ENCODE data around the gene BCAT1. TPM values are rescaled to one million over a fixed set of nuclear protein-coding genes. Genes with fewer than 3 reads are reported as not detected.

Gene BCAT1
- total RNA-seq, 2 experiments from 2014 or later: 27.9 to 40.0 TPM

DNA sequence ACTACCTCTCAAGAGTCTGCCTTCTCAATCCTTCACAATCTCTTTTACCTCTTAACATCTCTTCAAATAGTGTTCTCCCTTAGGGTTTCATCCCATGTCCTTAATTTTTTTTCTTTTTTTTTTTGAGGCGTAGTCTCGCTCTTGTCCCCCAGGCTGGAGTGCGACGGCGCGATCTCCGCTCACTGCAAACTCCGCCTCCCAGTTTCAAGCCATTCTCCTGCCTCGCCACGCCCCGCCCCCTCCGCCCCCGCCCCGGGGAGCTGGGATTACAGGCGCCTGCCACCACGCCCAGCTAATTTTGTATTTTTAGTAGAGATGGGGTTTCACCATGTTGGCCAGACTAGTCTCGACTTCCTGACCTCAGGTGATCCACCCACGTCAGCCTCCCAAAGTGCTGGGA, 7.0 kb upstream of the BCAT1 start:
- peaks cover 1% of the 10 kb centered on the region for H3K9me3 Mint-ChIP-seq (ENCODE audit: low read depth)
- ChIA-PET POLR2A (interaction anchor here (0.6 to 0.7 kb wide), 2 partner anchors 9 to 56 kb away, joined by 5 to 9 read pairs; no protein-coding TSS in a partner anchor), CTCF (interaction anchor here (0.7 to 1.3 kb wide), 2 partner anchors 17 to 55 kb away, joined by 3 to 5 read pairs; no protein-coding TSS in a partner anchor)
- intact Hi-C loops (cut with DNase I, micrococcal nuclease): loop anchor here in 1 of 2 experiments (1.0 to 10.0 kb wide), 2 partner anchors 117 to 231 kb away; no protein-coding TSS in a partner anchor
- DNase-seq: no peak
- H3K4me1 Mint-ChIP-seq: peaks cover 42% of the 10 kb centered on the region
- no peak for ATAC-seq
- no peak overlapping the region for H3K27ac Mint-ChIP-seq
- H3K4me3 Mint-ChIP-seq: no peak overlapping the region
- H3K36me3 Mint-ChIP-seq (ENCODE audit: low read depth): no peaks in the 10 kb centered on the region
- H3K27me3 Mint-ChIP-seq: peaks cover 26% of the 10 kb centered on the region

DNA sequence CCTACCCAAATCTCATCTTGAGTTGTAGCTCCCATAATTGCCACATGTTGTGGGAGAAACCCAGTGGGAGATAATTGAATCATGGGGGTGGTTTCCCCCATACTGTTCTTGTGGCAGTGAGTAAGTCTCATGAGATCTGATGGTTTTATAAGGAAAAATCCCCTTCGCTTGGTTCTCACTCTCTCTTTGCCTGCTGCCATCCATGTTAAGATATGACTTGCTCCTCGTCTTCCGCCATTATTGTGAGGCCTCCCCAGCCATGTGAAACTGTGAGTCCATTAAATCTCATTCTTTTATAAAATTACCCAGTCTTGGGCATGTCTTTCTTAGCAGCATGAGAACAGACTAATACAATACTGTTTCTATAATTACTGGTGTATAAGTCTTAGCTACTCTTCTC, 6.5 kb upstream of the BCAT1 start:
- H3K27ac Mint-ChIP-seq: no peak overlapping the region
- CTCF ChIA-PET: interaction anchor here (0.7 to 0.9 kb wide), 2 partner anchors 17 to 103 kb away, joined by 3 to 5 read pairs; no protein-coding TSS in a partner anchor
- POLR2A ChIA-PET: interaction anchor here (0.6 to 0.9 kb wide), 3 partner anchors 9 to 115 kb away, joined by 4 to 9 read pairs (median 5); no protein-coding TSS in a partner anchor
- H3K4me1 Mint-ChIP-seq: peaks cover 41% of the 10 kb centered on the region
- H3K36me3 Mint-ChIP-seq (ENCODE audit: low read depth): no peaks in the 10 kb centered on the region
- H3K9me3 Mint-ChIP-seq (ENCODE audit: low read depth): peaks cover 1% of the 10 kb centered on the region
- DNase-seq (peak; percentile 46), ATAC-seq (peak; percentile 72)
- intact Hi-C loops (cut with DNase I, micrococcal nuclease): loop anchor here in 1 of 2 experiments (1.0 to 10.0 kb wide), 2 partner anchors 116 to 231 kb away; no protein-coding TSS in a partner anchor
- no peak overlapping the region for H3K4me3 Mint-ChIP-seq
- peaks cover 30% of the 10 kb centered on the region for H3K27me3 Mint-ChIP-seq

DNA sequence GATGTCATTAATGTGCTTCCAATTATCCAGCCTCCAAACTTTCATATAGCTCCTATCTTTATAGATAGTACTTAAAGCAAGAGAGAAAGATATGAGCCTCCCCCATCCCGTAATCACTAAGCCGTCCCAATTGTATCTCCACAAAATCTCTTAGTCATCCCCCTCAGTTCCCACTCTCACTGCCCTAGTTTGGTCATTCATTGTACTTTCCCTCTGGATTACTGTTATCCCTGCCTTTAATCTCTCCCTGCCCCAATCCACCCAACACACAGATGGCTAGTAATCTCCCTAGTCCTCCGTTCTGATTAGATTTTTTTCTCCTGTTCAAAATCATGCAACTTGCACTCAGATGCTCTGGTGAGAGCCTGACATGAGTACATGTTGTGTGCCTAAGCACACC, 5.4 kb upstream of the BCAT1 start:
- Mint-ChIP-seq H3K36me3 (ENCODE audit: low read depth) (no peaks in the 10 kb centered on the region), H3K4me3 (no peak overlapping the region), H3K27ac (no peak overlapping the region), H3K4me1 (peaks cover 37% of the 10 kb centered on the region), H3K27me3 (peaks cover 34% of the 10 kb centered on the region), H3K9me3 (ENCODE audit: low read depth) (peaks cover 1% of the 10 kb centered on the region)
- DNase-seq: no peak
- intact Hi-C loops (cut with DNase I, micrococcal nuclease): loop anchor here in 1 of 2 experiments (10.0 kb wide), 1 partner anchor 229 kb away; no protein-coding TSS in a partner anchor
- ATAC-seq: no peak
- POLR2A ChIA-PET: no interaction called here
- CTCF ChIA-PET: no interaction called here

DNA sequence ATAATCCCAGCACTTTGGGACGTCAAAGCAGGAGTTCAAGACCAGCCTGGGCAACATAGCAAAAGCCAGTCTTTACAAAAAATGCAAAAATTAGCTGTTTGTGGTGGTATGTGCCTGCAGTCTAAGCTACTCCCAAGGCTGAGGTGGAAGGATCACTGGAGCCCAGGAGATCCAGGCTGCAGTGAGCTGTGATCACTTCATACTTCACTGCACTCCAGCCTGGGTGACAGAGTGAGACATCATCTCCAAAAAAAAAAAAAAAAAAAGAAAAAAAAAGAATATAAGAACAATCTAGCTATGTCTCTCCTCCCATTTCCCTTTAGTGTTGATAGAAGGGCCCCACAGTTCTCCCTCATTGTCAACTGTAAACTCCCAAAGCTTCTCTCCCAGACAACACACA, 3.5 kb upstream of the BCAT1 start:
- CTCF ChIA-PET: interaction anchor here (0.5 to 1.0 kb wide), 4 partner anchors 12 to 100 kb away, joined by 3 read pairs; no protein-coding TSS in a partner anchor
- Mint-ChIP-seq H3K27ac (no peak overlapping the region), H3K4me3 (no peak overlapping the region), H3K27me3 (peaks cover 31% of the 10 kb centered on the region), H3K36me3 (ENCODE audit: low read depth) (no peaks in the 10 kb centered on the region), H3K9me3 (ENCODE audit: low read depth) (peaks cover 1% of the 10 kb centered on the region), H3K4me1 (peaks cover 51% of the 10 kb centered on the region)
- DNase-seq (no peak), ATAC-seq (no peak)
- POLR2A ChIA-PET: no interaction called here
- intact Hi-C loops (cut with DNase I, micrococcal nuclease): loop anchor here in 1 of 2 experiments (10.0 kb wide), 1 partner anchor 228 kb away; no protein-coding TSS in a partner anchor

DNA sequence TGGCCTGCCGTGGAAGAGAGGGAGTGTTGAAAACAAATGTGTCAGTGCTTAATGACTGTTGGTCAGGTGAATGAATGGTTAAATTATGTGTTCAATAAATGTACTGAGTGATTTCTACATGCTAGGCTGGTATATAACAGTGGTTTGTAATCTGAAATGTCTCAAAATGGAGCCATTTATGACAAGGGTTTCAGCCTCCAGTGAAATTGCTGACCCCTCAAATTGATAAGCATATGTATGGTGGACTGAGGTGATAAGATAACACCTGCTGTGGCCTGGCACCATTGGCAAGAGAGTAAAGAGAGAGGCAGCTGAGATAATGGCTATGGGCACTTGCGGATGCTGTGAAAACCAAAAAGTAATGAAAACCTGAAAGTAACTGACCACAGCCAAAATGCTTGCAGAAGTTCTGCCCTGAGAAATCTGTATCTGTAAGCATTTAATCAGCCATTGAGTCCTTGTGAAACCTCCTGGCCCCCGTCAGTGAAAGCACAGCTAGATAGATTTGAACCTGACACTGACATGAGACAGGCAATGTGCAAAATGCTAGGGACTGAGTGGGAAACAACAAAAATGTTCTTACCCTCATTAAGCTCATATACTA, 1.4 kb upstream of the BCAT1 start:
- CTCF ChIA-PET: interaction anchor here (0.9 kb wide), 1 partner anchor 136 kb away, joined by 3 read pairs; no protein-coding TSS in a partner anchor
- POLR2A ChIA-PET: no interaction called here
- peaks cover 1% of the 10 kb centered on the region for H3K9me3 Mint-ChIP-seq (ENCODE audit: low read depth)
- DNase-seq: no peak
- H3K27ac Mint-ChIP-seq: no peak overlapping the region
- H3K27me3 Mint-ChIP-seq: peaks cover 45% of the 10 kb centered on the region
- H3K36me3 Mint-ChIP-seq (ENCODE audit: low read depth): peaks cover 4% of the 10 kb centered on the region
- intact Hi-C loops (cut with DNase I, micrococcal nuclease): loop anchor here in 1 of 2 experiments (10.0 kb wide), 1 partner anchor 226 kb away; no protein-coding TSS in a partner anchor
- H3K4me1 Mint-ChIP-seq: peaks cover 60% of the 10 kb centered on the region
- ATAC-seq: no peak
- no peak overlapping the region for H3K4me3 Mint-ChIP-seq

DNA sequence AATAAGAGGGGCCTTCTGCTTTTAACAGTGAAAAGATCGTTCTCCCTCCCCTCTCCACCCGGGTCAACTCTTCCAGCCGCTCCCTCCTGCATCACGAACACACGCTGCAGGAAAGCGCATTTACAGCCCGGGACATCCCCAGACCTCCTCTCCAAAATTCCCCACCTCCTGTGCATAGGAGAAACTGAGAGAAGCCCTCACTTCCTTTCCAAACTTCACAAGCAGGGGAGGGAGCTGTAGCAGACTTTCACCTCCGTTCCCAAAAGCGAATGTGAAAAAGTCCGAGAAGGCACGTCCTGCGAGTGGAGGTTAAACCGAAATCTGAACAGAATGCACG, 513 bp downstream of the BCAT1 start:
- peaks cover 17% of the 10 kb centered on the region for H3K36me3 Mint-ChIP-seq (ENCODE audit: low read depth)
- CTCF ChIA-PET: interaction anchor here (0.7 to 2.0 kb wide), 3 partner anchors 10 to 134 kb away, joined by 4 to 9 read pairs (median 4); no protein-coding TSS in a partner anchor
- H3K4me1 Mint-ChIP-seq: peaks cover 59% of the 10 kb centered on the region
- POLR2A ChIA-PET: interaction anchor here (0.6 to 0.7 kb wide), 2 partner anchors 40 to 119 kb away, joined by 3 read pairs; no protein-coding TSS in a partner anchor
- H3K27me3 Mint-ChIP-seq: peaks cover 48% of the 10 kb centered on the region
- peak; percentile 54 for DNase-seq
- peak; percentile 62 for ATAC-seq
- H3K9me3 Mint-ChIP-seq (ENCODE audit: low read depth): no peaks in the 10 kb centered on the region
- H3K27ac Mint-ChIP-seq: peak overlapping the region; percentile 91
- H3K4me3 Mint-ChIP-seq: peak overlapping the region; percentile 74
- intact Hi-C loops (cut with DNase I, micrococcal nuclease): loop anchor here (1.0 to 5.0 kb wide), 7 partner anchors 27 to 109 kb away; a partner anchor contains a TSS

DNA sequence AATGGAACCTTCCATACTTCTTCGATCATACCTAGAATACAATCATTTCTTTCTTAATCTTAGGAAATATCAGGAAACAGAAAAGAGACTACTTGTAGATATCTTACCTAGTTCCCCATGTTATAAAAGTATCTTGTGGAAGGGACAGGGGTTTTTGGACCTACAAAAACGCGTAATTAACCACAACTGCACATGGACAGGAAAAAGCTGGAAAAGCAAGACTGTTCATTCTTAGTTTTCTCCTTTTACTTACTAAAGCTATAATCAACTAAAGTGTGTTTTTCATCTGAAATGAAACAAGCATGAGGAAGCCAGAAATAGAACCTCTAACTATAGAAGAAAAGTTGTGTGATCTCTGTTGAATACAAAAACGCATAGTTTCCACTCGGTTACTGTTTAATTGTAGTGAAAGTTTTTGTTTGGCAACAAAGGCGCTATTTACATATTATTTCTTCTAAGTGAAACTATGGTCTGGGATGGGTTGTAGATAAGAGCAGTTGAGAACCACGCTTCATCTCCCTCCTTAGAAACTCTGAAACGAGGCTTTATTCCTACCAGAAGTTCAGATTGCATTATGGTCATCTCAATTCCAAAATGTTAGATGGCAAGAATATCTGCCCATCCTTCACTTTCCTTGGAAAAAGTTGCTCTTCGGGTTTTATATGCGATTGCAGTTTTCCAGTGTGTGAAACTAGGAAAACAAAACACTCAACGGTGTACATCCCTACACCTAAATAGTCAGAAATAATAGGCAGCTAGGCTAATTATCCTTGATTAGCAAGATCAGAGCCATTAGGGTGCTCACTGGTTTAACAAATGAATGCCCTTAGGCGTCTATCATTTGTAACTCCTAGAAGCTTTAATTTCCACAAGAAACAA, 1.1 kb downstream of the BCAT1 start:
- ChIA-PET CTCF (interaction anchor here (0.8 to 3.1 kb wide), 5 partner anchors 11 to 133 kb away, joined by 3 to 9 read pairs (median 4); no protein-coding TSS in a partner anchor), POLR2A (interaction anchor here (1.7 kb wide), 1 partner anchor 28 kb away, joined by 5 read pairs; no protein-coding TSS in a partner anchor)
- intact Hi-C loops (cut with DNase I, micrococcal nuclease): loop anchor here (1.0 to 5.0 kb wide), 7 partner anchors 26 to 108 kb away; a partner anchor contains a TSS
- DNase-seq (no peak), ATAC-seq (peak; percentile 28)
- H3K4me1 Mint-ChIP-seq: peaks cover 59% of the 10 kb centered on the region
- peaks cover 17% of the 10 kb centered on the region for H3K36me3 Mint-ChIP-seq (ENCODE audit: low read depth)
- H3K27ac Mint-ChIP-seq: peak overlapping the region; percentile 91
- H3K4me3 Mint-ChIP-seq: peak overlapping the region; percentile 74
- no peaks in the 10 kb centered on the region for H3K9me3 Mint-ChIP-seq (ENCODE audit: low read depth)
- peaks cover 42% of the 10 kb centered on the region for H3K27me3 Mint-ChIP-seq

DNA sequence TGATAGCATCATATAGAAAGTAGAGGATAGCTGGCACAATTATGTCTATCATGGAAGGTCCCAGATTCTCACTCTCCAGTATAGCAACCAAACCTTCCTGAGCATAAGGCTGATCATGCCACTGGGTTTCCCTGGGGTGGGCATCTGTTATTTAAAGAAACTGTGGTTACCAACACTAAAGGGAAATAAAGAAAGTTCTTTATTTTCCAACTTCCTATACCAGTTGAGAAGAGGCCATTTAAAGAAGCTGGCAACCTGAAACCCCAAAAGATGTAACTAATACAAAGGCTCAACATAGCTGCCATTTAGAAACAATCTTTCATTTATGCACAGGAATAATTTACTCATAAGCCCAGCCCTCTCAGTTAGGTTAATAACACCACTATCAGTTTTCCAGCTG, 3.1 kb downstream of the BCAT1 start:
- H3K27me3 Mint-ChIP-seq: peaks cover 47% of the 10 kb centered on the region
- H3K27ac Mint-ChIP-seq: no peak overlapping the region

DNA sequence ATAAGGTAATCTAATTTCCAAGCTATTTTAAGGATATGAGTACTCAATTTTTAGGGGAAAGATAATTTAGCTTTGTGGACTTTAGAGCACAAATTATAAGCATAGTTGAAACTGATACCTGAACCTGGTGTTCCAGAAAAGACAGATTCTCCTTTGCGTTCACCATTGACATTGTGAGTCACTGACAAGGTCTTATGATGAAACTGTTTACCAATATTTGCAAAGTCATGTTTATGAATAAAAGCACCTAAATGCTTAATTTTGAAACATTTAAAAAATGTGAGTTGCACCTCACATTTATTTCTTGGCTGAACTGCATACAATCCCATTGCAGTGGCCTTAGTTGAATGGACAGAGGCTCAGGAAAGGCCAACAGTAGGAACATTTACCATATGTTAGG, 3.9 kb downstream of the BCAT1 start:
- no peak overlapping the region for H3K4me3 Mint-ChIP-seq
- no peak for ATAC-seq
- peaks cover 17% of the 10 kb centered on the region for H3K36me3 Mint-ChIP-seq (ENCODE audit: low read depth)
- no peak overlapping the region for H3K27ac Mint-ChIP-seq
- CTCF ChIA-PET: interaction anchor here (0.9 to 3.1 kb wide), 2 partner anchors 44 to 91 kb away, joined by 3 to 8 read pairs; no protein-coding TSS in a partner anchor
- H3K4me1 Mint-ChIP-seq: peaks cover 49% of the 10 kb centered on the region
- intact Hi-C loops (cut with DNase I, micrococcal nuclease): loop anchor here in 1 of 2 experiments (5.0 kb wide), 2 partner anchors 93 to 107 kb away; a partner anchor contains a TSS
- DNase-seq: no peak
- peaks cover 40% of the 10 kb centered on the region for H3K27me3 Mint-ChIP-seq
- POLR2A ChIA-PET: no interaction called here
- no peaks in the 10 kb centered on the region for H3K9me3 Mint-ChIP-seq (ENCODE audit: low read depth)

More for the DNA sequence above, 3.1 kb downstream of the BCAT1 start:
- DNase-seq (no peak), ATAC-seq (no peak)
- no peaks in the 10 kb centered on the region for H3K9me3 Mint-ChIP-seq (ENCODE audit: low read depth)
- no peak overlapping the region for H3K4me3 Mint-ChIP-seq
- POLR2A ChIA-PET: interaction anchor here (1.7 kb wide), 1 partner anchor 26 kb away, joined by 5 read pairs; no protein-coding TSS in a partner anchor
- CTCF ChIA-PET: interaction anchor here (1.3 to 3.1 kb wide), 2 partner anchors 45 to 219 kb away, joined by 5 to 8 read pairs; no protein-coding TSS in a partner anchor
- peaks cover 52% of the 10 kb centered on the region for H3K4me1 Mint-ChIP-seq
- intact Hi-C loops (cut with DNase I, micrococcal nuclease): loop anchor here in 1 of 2 experiments (5.0 kb wide), 2 partner anchors 94 to 106 kb away; a partner anchor contains a TSS
- H3K36me3 Mint-ChIP-seq (ENCODE audit: low read depth): peaks cover 17% of the 10 kb centered on the region

DNA sequence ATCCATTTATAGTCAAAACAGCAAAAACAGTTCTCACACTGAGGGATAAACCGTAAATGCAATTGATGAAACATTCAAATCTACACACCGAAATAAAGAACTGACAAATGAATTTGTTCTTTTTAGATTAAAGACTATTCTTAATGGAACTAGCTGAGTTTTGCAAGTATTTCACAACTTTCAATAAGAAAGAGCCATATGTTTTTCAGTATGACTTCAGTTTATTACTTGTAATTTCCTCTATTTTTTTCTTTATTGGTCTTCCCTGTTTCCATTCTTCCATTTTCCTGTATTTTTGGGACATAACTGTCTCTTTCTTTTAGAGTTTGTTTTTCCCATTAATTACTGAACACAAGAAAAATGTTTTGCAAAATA, 4.3 kb downstream of the BCAT1 start:
- CTCF ChIA-PET: interaction anchor here (0.9 kb wide), 1 partner anchor 91 kb away, joined by 3 read pairs; no protein-coding TSS in a partner anchor
- intact Hi-C loops (cut with DNase I, micrococcal nuclease): no loop called here
- H3K4me3 Mint-ChIP-seq: no peak overlapping the region

More for the DNA sequence above, 4.3 kb downstream of the BCAT1 start:
- H3K27ac Mint-ChIP-seq: no peak overlapping the region
- POLR2A ChIA-PET: no interaction called here
- ATAC-seq (no peak), DNase-seq (no peak)
- H3K27me3 Mint-ChIP-seq: peaks cover 38% of the 10 kb centered on the region
- no peaks in the 10 kb centered on the region for H3K9me3 Mint-ChIP-seq (ENCODE audit: low read depth)
- H3K4me1 Mint-ChIP-seq: peaks cover 48% of the 10 kb centered on the region
- H3K36me3 Mint-ChIP-seq (ENCODE audit: low read depth): peaks cover 17% of the 10 kb centered on the region
